HAP-1 (cell line): ENCODE results near the gene MNT.

Experiments used
- DNase-seq, 2 experiments: peaks; one replicate each; pipeline ENCODE4 v3.0.0-alpha.2; 2016 to 2020; ENCODE audit warnings: low spot score in 2 of 2
- H3K27me3 ChIP-seq: fragments of 250-450 bp; sonication (Bioruptor Pico); 2 replicates; pipeline ENCODE4 v1.5.1; 2020; ENCODE audit warnings: low read depth, mild to moderate bottlenecking, moderate library complexity
- H3K36me3 ChIP-seq: fragments of 250-450 bp; sonication (Bioruptor Pico); replicated peaks from 2 replicates; pipeline ENCODE4 v1.5.1; 2020; ENCODE audit warnings: mild to moderate bottlenecking
- H3K4me1 ChIP-seq: fragments of 250-450 bp; sonication (Bioruptor Pico); 2 replicates; pipeline ENCODE4 v1.5.1; 2020; ENCODE audit warnings: mild to moderate bottlenecking
- H3K4me3 ChIP-seq: fragments of 250-450 bp; sonication (Bioruptor Pico); 2 replicates; pipeline ENCODE4 v1.5.1; 2020; ENCODE audit warnings: mild to moderate bottlenecking, moderate library complexity
- H3K9me3 ChIP-seq: fragments of 250-450 bp; sonication (Bioruptor Pico); 2 replicates; pipeline ENCODE4 v1.5.1; 2020; ENCODE audit warnings: mild to moderate bottlenecking, moderate library complexity
- in situ Hi-C: fragments of 300-500 bp; cut with MboI; formaldehyde crosslinking; loops from 3 replicates; pipeline ENCODE4 v1.14.3; 2020; ENCODE audit warnings: low sequenced_read_pairs, inconsistent platforms, mixed read lengths

The MNT gene

DNA sequence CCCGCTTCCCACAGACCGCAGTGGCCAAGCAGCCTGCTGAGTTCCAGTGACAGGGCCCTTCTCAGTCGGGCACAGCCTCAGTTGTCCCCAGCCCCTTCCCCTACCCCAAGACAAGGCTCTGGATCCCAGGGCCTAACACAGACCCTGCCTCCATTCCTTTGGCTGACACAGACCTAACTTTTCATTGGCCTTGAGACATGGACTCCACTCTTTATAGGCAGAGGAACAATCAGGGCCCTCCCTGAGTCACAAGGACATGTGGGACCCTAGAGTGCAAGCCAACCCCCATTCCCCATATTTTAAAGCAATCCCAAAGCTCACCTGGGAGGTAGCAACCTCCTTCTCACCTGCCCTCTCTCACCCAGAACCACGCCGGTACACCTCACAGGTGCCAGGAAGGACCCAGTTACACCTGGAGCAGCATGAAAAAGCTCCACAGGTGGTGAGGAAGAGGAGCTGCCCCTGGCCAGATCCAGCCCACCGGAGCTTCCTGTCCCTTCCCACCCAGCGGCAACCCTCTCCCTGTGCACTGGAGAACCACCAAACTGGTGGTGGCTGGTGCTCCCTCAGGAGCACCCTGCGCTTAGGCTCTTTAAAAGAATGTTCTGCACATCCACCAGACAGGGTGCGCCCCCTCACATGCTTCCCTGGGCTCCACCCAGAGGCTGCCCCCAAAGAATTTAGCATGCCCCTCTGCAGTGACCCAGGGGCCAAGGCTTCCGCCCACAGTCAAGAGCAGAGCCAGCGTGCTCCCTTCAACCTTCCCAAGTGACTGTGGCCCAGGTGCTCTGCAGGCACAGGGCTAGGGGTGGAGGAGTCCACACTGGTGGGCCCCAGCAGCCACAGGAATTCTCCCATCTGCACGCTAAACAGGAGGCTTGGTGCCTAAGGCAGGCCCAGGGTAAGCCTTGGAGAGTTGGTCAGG lies 3.4 kb downstream of the MNT start:
- Histone ChIP-seq H3K36me3 (peaks cover 4% of the 10 kb centered on the region; the same call in 1 of the 2 replicates), H3K4me1 (peaks cover 40% of the 10 kb centered on the region), H3K9me3 (no peaks in the 10 kb centered on the region), H3K4me3 (peak overlapping the region; percentile 25; the same call in 1 of the 2 replicates), H3K27me3 (no peaks in the 10 kb centered on the region)
- no peak for DNase-seq
- in situ Hi-C loops: loop anchor here (25.0 kb wide), 1 partner anchor 615 kb away; no protein-coding TSS in a partner anchor

DNA sequence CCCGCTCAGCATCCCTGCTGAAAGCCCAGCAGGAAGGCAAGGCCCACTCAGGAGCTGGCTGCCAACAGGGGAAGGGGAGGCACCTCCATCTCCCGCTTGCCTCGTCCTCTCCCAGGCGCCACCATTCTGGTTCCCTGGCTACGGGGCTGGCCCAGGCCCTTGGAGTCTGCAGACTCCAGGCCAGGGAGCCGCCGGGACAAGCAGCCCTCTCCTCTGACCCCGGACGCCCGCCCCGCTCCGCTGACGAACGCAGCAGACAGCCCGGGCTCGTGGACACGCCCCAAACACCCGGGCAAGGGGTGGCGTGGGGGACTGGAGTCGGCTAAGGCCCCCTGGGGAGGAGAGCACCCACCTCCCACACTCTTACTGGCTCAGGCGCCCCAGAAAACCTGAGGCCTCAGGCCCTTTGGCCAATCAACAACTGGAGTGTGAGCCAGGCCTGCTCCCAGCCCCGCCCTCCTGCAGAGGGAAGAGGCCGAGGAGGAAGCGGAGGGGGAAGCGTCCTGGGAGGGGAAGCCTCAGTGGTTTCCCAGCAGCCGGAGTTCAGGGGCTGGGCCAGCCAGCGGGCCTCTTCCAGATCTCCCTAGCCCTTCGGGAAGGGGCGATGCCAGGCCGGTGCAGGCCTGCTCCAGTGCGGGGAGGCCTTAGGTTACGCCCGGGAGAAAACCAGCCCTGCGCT lies 4.2 kb downstream of the MNT start:
- Histone ChIP-seq H3K36me3 (peaks cover 4% of the 10 kb centered on the region; the same call in 1 of the 2 replicates), H3K9me3 (no peaks in the 10 kb centered on the region), H3K4me3 (peak overlapping the region; percentile 25), H3K27me3 (no peaks in the 10 kb centered on the region), H3K4me1 (peaks cover 42% of the 10 kb centered on the region)
- in situ Hi-C loops: loop anchor here (25.0 kb wide), 1 partner anchor 616 kb away; no protein-coding TSS in a partner anchor
- peak; percentile 95 to 96 for DNase-seq

DNA sequence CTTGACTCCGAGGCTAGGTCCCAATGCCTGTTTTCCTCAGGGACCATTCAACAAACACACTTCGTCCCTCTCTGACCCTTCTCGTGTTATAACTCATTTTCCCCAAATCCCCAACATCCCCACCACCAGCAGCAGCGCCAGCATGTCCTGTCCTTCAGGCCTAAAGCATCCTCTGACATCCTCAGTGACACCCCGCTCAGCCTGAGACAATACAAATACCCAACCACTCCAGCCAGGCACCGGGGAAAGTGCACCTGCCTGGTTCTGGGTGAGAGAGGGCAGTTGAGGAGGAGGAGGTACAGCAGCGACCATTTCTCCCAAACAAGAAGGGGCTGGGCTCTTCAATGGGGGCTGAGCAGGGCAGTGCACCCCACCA lies 4.7 kb downstream of the MNT start:
- DNase-seq: no peak
- in situ Hi-C loops: loop anchor here (25.0 kb wide), 1 partner anchor 616 kb away; no protein-coding TSS in a partner anchor
- Histone ChIP-seq H3K9me3 (no peaks in the 10 kb centered on the region), H3K27me3 (no peaks in the 10 kb centered on the region), H3K4me1 (peaks cover 43% of the 10 kb centered on the region), H3K36me3 (peaks cover 4% of the 10 kb centered on the region; the same call in 1 of the 2 replicates), H3K4me3 (peak overlapping the region; percentile 25)

DNA sequence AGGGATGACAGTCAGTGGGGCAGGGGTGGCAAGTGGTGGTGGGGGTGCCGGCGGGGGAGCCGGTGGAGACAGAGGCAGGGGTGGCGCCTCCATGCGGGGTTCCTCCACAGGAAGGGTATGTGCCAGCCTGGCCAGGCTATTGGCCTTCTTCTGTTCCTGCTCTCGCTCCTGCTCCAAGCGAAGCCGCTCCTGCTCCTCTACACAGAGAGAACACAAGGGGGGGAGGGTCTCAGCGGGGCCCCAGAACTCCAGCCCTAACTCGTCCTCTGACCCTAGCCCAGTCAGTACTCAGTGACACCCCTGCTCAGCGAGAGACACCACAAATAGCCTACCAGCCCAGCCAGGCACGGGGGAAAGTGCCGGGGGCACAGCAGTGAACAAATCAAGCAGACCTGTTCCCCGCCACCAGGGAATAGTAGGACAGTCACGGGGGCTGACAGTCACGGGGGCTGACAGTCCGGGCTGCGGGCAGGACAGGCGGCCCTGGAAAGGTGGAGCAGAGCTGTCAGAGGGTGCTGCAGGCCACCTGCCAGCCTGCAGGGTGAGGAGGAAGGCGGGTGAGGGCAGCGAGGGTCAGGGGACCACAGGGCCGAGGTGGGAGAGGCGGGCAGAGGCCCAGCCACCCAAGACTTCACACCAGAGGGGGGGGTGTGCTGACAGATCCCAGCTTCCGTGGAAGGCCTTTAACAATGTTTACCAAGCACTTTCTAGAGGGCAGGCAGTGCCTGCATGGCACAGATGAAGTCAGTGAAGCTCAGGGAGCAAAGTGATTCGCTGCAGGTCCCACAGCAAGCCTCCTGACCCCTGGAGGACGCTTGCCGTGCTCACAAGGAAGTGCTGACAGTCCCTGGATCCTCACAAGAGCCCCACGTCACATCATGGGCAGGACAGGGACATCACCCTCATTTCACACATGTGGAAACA lies 5.3 kb downstream of the MNT start:
- Histone ChIP-seq H3K4me1 (peaks cover 43% of the 10 kb centered on the region), H3K36me3 (peaks cover 6% of the 10 kb centered on the region), H3K9me3 (no peaks in the 10 kb centered on the region), H3K27me3 (no peaks in the 10 kb centered on the region), H3K4me3 (no peak overlapping the region)
- in situ Hi-C loops: loop anchor here (25.0 kb wide), 1 partner anchor 617 kb away; no protein-coding TSS in a partner anchor
- DNase-seq: no peak

DNA sequence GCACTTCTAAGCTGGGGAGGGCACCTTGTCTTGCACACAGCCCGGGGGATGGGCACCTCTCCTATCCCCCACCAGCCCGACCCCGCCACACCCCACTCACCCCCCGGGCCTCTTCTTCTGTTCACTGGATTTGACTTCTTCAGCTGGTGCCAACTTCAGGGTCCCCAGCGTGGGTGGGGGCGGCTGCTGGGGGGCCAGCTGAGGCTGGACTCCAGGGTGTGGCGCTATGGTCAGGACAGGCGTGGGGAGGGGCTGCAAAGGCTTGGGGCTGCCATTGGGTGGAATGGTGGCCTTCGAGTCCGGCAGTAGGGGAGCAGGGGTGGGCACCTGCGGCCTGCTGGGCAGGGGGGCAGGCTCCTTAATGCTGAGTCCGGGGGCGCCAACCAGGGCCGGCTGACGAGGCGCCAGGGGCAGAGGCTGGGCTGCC lies 6.1 kb downstream of the MNT start:
- in situ Hi-C loops: loop anchor here (25.0 kb wide), 1 partner anchor 618 kb away; no protein-coding TSS in a partner anchor

DNA sequence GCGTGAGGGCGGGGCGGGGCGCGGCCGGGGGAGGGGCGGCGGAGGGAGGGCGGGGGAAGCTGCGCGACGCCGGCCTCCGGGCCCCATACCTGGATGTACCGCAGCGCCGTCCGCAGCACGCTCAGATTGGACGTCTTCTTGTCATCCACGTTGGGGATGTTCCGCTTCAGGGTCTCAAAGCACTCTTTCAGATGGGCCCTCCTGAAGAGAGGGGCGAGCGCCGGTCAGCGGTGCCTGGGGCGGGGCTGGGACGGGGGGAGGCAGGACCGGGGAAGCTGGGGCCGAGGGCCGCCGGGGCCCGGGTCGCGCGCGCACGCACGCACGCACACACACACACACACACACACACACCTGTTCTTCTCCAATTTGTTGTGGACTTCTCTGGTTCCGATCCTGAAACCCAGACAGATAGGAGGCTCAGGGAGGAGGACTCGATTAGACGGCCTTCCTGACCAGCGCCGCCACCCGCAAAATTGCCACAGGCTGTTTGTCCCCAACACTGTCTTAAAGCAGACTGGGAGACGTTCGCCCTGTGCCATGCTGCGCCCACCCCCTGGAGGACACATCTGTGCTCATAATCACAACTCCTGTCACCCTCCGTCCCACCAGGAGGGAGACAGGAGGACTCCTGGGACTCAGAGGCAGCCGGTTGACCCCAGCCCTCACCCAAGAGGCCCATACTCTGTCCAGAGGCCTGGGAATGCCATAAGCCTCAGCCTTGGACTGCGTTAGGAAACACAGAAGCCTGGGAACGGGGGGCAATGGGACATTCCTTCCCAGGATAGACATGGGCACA lies 6.7 kb downstream of the MNT start:
- H3K36me3 ChIP-seq: peaks cover 7% of the 10 kb centered on the region
- no peaks in the 10 kb centered on the region for H3K27me3 ChIP-seq
- in situ Hi-C loops: loop anchor here (25.0 kb wide), 1 partner anchor 618 kb away; no protein-coding TSS in a partner anchor
- peak in 1 of 2 experiments; percentile 46 for DNase-seq
- peak overlapping the region; percentile 31 for H3K4me3 ChIP-seq
- peaks cover 41% of the 10 kb centered on the region for H3K4me1 ChIP-seq
- no peaks in the 10 kb centered on the region for H3K9me3 ChIP-seq

More for the DNA sequence above, 6.1 kb downstream of the MNT start:
- no peak overlapping the region for H3K4me3 ChIP-seq
- peaks cover 7% of the 10 kb centered on the region for H3K36me3 ChIP-seq
- DNase-seq: no peak
- H3K9me3 ChIP-seq: no peaks in the 10 kb centered on the region
- peaks cover 43% of the 10 kb centered on the region for H3K4me1 ChIP-seq
- no peaks in the 10 kb centered on the region for H3K27me3 ChIP-seq

DNA sequence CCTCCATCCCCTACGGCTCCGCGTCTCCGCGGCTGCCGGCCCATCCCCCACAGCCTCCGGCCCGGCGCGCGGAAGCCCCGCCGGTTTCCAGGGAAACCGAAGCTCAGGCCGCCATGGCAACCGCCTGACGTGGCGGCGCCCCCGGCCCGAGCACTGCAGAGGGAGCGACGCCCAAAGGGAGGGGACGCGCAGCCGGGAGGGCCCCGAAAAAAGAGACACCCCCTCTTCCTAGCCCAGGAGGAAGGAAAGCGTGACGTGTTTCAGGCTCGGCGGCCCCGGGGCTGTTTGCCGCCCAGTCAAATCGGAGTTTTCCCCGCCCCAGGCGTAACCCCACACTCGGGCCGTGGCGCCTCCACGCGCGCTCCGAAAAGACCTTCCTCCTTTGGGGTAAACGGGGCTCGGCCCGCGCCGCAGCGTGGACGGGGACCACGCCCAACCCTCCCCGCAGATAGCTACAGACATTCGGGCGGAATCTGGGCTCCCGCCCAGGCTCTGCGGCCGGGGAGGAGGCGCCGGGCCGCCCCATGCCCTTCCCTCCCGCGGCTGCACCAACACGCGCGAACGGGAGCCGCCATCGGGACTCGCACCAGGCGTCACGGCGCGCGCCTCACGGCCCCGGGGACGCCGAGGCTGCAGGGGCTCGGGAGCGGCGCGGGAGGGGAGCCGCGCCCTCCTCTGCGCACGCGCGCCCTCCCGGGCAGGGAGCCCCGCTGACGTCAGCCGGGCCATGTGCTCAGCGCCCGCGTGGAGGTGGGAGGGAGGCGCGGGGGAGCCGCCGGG lies 7.5 kb downstream of the MNT start:
- H3K4me1 ChIP-seq: peaks cover 36% of the 10 kb centered on the region
- in situ Hi-C loops: loop anchor here (25.0 kb wide), 1 partner anchor 619 kb away; no protein-coding TSS in a partner anchor

DNA sequence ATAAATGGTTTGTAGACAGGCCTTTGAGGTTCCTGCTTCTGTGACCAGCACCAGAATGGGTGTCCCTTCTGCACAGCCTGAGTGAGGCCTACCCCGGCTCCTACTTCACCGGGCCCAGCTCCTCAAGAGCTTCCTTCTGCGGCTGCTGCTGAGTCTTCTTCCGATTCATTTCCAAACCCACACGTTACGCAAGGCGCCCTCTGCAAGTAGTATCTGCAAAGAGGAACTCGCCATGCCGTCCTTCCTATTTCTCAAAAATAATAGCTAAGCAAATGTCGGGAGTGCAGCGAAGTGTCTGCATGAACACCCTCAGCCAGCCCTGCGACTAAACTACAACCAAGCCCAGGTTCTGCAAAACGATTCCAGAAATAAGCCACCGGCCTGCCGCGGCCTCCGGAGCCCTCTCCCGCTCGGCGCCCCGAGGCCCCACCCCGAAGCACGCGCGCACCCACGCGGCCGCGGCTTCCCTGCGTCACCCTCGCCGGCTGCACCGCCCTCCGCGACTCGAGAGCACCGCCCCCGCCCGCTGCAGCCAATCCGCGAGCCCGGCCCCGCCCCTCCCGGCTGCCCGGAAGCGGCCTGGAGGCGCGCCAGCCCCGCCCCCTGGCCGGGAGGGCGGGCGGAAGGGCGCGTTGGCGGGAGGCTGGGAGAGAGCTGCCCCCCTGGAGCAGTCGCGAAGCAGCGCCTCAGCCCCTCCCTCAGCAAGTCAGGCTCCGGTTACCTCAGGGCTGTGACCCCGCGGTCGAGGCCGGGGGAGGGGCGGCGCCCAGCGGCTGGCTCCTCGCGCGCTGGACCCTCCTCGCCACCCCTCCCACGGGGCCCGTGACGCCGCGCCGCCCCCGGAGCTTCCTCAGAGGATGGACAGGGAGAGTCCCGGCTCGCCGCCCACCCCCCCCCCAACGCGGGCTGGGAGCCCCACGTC lies 8.3 kb downstream of the MNT start:
- Histone ChIP-seq H3K27me3 (no peaks in the 10 kb centered on the region), H3K4me1 (peaks cover 30% of the 10 kb centered on the region), H3K4me3 (peak overlapping the region; percentile 54), H3K9me3 (no peaks in the 10 kb centered on the region), H3K36me3 (peaks cover 5% of the 10 kb centered on the region)
- DNase-seq: peak; percentile 93 to 95
- in situ Hi-C loops: loop anchor here (25.0 kb wide), 1 partner anchor 620 kb away; no protein-coding TSS in a partner anchor

More for the DNA sequence above, 7.5 kb downstream of the MNT start:
- H3K4me3 ChIP-seq: peak overlapping the region; percentile 54
- no peaks in the 10 kb centered on the region for H3K27me3 ChIP-seq
- H3K36me3 ChIP-seq: peaks cover 4% of the 10 kb centered on the region
- DNase-seq: peak; percentile 85 to 91
- H3K9me3 ChIP-seq: no peaks in the 10 kb centered on the region

DNA sequence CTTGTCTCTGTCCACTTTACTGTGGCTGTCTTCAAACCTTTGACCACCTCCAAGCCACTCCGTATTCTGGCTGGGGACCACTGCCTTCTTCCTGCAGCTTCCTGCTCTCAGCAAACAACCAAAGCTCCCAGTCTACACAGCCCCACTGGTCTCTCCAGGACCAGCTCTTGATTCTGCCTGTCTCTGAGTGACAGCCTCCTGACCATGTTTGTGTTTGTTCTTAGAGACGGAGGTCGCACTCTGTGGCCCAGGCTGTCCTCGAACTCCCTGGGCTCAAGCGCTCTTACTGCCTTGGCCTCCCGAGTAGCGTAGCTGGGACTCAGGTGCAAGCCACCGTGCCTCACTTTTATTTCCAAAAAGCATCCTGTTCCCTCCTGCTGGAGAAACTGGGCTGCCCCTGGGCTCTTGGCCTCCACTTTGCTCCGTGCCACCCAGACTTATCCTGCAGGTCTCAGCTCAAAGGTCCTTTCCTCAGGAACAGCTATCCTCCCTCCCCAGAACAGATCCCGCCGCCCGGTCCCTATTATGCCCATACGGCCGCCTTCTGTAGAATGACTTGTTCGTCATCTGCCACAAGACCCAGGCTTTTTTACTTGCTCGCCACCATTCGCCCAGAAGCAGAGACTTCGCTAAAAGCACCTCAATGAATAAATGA lies 9.1 kb downstream of the MNT start:
- Histone ChIP-seq H3K36me3 (peaks cover 10% of the 10 kb centered on the region), H3K4me1 (peaks cover 23% of the 10 kb centered on the region), H3K27me3 (no peaks in the 10 kb centered on the region), H3K4me3 (peak overlapping the region; percentile 42), H3K9me3 (no peaks in the 10 kb centered on the region)
- no peak for DNase-seq
- in situ Hi-C loops: loop anchor here (25.0 kb wide), 1 partner anchor 621 kb away; no protein-coding TSS in a partner anchor

DNA sequence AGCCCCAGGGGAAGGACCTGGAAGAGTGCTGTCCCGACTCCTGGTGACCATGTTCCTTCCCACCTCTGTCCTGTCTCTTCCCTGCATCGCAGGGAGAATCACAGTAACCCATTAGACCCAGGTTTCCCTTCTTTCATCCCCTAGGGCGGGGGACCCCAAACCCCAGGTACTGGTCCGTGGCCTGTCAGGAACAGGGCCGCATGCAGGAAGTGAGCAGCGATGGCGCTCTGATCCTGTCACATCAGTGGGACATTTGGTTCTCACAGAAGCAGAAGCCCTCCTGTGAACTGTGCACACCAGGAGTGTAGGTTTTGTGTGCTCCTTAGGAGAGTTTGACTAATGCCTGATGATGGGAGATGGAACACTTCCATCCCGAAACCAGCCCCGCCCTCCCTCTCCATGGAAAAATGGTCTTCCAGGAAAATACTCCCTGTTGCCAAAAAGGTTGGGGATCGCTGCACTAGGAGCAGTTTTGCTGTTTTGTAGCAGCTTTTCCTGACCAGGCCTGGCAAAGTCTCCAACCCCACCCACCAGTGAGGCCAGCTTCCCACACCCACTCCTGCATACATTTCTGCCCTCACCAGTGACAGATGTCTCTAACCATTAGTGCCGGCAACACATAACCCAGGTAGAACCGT lies 10.5 kb downstream of the MNT start:
- Histone ChIP-seq H3K36me3 (peaks cover 12% of the 10 kb centered on the region), H3K9me3 (no peaks in the 10 kb centered on the region), H3K4me1 (peaks cover 15% of the 10 kb centered on the region), H3K27me3 (no peaks in the 10 kb centered on the region), H3K4me3 (no peak overlapping the region)
- in situ Hi-C loops: loop anchor here (25.0 kb wide), 1 partner anchor 622 kb away; no protein-coding TSS in a partner anchor
- no peak for DNase-seq
